Measurements from ENCODE around the gene KRTAP9-9. TPM values are rescaled to one million over a fixed set of nuclear protein-coding genes. Genes with fewer than 3 reads are reported as not detected.

KRTAP9-9 gene
- total and polyA plus RNA-seq, 2 donors from 2014 or later, result not detected

- FAIRE-seq, result no peak
- Histone ChIP-seq H3K4me3 (ENCODE audit: low read length in 3 of 3) (no peak overlapping the region), H3K36me3 (ENCODE audit: control insufficient read depth in 2 of 3, insufficient read depth in 3 of 3, low read length in 3 of 3) (no peaks in the 10 kb centered on the region), H3K4me1 (ENCODE audit: control insufficient read depth in 2 of 3, insufficient read depth in 2 of 3, low read depth in 1 of 3, low read length in 3 of 3) (no peaks in the 10 kb centered on the region), H3K27me3 (ENCODE audit: control insufficient read depth, insufficient read depth, low read length) (no peaks in the 10 kb centered on the region), H3K9ac (ENCODE audit: low read length in 3 of 3) (no peak overlapping the region), H3K9me3 (ENCODE audit: control insufficient read depth in 2 of 3, insufficient read depth in 1 of 3, low read length in 3 of 3) (no peaks in the 10 kb centered on the region), H3K27ac (ENCODE audit: low read depth in 2 of 2, low read length in 2 of 2) (no peak overlapping the region)
- no peak for DNase-seq
- intact Hi-C loops (cut with DNase I), result no loop called here
- TF ChIP-seq CTCF (IDR thresholded peaks at IDR 0.05; ENCODE audit: borderline replicate concordance, extremely low read depth, insufficient read depth), result no peak
Measured at GRCh38 chr17:41298458-41299135, 43.4 kb downstream of the KRTAP9-9 start.

- TF ChIP-seq CTCF (IDR thresholded peaks at IDR 0.05; ENCODE audit: borderline replicate concordance, extremely low read depth, insufficient read depth), result no peak
- DNase-seq (no peak), FAIRE-seq (no peak)
- Histone ChIP-seq H3K27me3 (ENCODE audit: control insufficient read depth, insufficient read depth, low read length) (no peaks in the 10 kb centered on the region), H3K36me3 (ENCODE audit: control insufficient read depth in 2 of 3, insufficient read depth in 3 of 3, low read length in 3 of 3) (no peaks in the 10 kb centered on the region), H3K9me3 (ENCODE audit: control insufficient read depth in 2 of 3, insufficient read depth in 1 of 3, low read length in 3 of 3) (no peaks in the 10 kb centered on the region), H3K4me1 (ENCODE audit: control insufficient read depth in 2 of 3, insufficient read depth in 2 of 3, low read depth in 1 of 3, low read length in 3 of 3) (no peaks in the 10 kb centered on the region), H3K4me3 (ENCODE audit: low read length in 3 of 3) (no peak overlapping the region), H3K9ac (ENCODE audit: low read length in 3 of 3) (no peak overlapping the region), H3K27ac (ENCODE audit: low read depth in 2 of 2, low read length in 2 of 2) (no peak overlapping the region)
- intact Hi-C loops (cut with DNase I), result no loop called here
Measured at GRCh38 chr17:41301204-41301790, 46.1 kb downstream of the KRTAP9-9 start.

- DNase-seq (no peak), FAIRE-seq (no peak)
- Histone ChIP-seq H3K9me3 (ENCODE audit: control insufficient read depth in 2 of 3, insufficient read depth in 1 of 3, low read length in 3 of 3) (no peaks in the 10 kb centered on the region), H3K9ac (ENCODE audit: low read length in 3 of 3) (no peak within 1 kb of the TSS), H3K4me1 (ENCODE audit: control insufficient read depth in 2 of 3, insufficient read depth in 2 of 3, low read depth in 1 of 3, low read length in 3 of 3) (no peaks in the 10 kb centered on the region), H3K4me3 (ENCODE audit: low read length in 3 of 3) (no peak within 1 kb of the TSS), H3K27ac (ENCODE audit: low read depth in 2 of 2, low read length in 2 of 2) (no peak within 1 kb of the TSS), H3K36me3 (ENCODE audit: control insufficient read depth in 2 of 3, insufficient read depth in 3 of 3, low read length in 3 of 3) (no peaks in the 10 kb centered on the region), H3K27me3 (ENCODE audit: control insufficient read depth, insufficient read depth, low read length) (no peaks in the 10 kb centered on the region)
- intact Hi-C loops (cut with DNase I), result no loop called here
- TF ChIP-seq CTCF (IDR thresholded peaks at IDR 0.05; ENCODE audit: borderline replicate concordance, extremely low read depth, insufficient read depth), result no peak
Measured at GRCh38 chr17:41301916-41302901, 47.0 kb downstream of the KRTAP9-9 start, which contains the start of gene KRTAP29-1. KRTAP29-1 (minus strand) TSS chr17:41302851; CDS start chr17:41302851, 0 bp downstream.

Data from kidney (tissue), 14 donors.